Fibroblast of lung (primary cell): ENCODE results near the gene OSBPL1A. TPM values are rescaled to one million over a fixed set of nuclear protein-coding genes. Genes with fewer than 3 reads are reported as not detected.

Experiments used
- DNase-seq, 2 donors: peaks; one replicate each; pipeline versions ENCODE4 v3.0.0 to v3.0.0-alpha.2; 2010; ENCODE audit warnings: low read depth in 2 of 2
- H2AFZ ChIP-seq: 2 replicates; pipeline ENCODE4 v1.5.1; 2012; ENCODE audit warnings: low read length, control low read depth, inconsistent platforms
- H3K27ac ChIP-seq: 2 replicates; pipeline ENCODE4 v1.5.1; 2011; ENCODE audit warnings: low read length, control low read depth; ENCODE audit not compliant: insufficient read depth
- H3K27me3 ChIP-seq: 2 replicates; pipeline ENCODE4 v1.5.1; 2011; ENCODE audit warnings: mild to moderate bottlenecking, low read length; ENCODE audit not compliant: control insufficient read depth, insufficient read depth
- H3K36me3 ChIP-seq: 2 replicates; pipeline ENCODE4 v1.5.1; 2011; ENCODE audit warnings: low read length; ENCODE audit not compliant: control insufficient read depth, insufficient read depth
- H3K4me1 ChIP-seq: 2 replicates; pipeline ENCODE4 v1.5.1; 2011; ENCODE audit warnings: low read length; ENCODE audit not compliant: control insufficient read depth, insufficient read depth; ENCODE audit errors: extremely low read depth
- H3K4me2 ChIP-seq: 2 replicates; pipeline ENCODE4 v1.5.1; 2011; ENCODE audit warnings: low read length, control low read depth; ENCODE audit not compliant: insufficient read depth; ENCODE audit errors: extremely low read depth
- H3K4me3 ChIP-seq, 4 experiments: fragments of 200-600 bp in 1 of 4; sonication (generic) in 1 of 4; replicated peaks in 1 of 4; 2 replicates each; pipeline ENCODE4 v1.5.1; 2011 to 2016; ENCODE audit warnings: low read length in 4 of 4, low read depth in 3 of 4, mild to moderate bottlenecking in 3 of 4, control low read depth in 2 of 4, inconsistent platforms in 1 of 4, mixed read lengths in 1 of 4; ENCODE audit not compliant: insufficient read depth in 1 of 4; ENCODE audit errors: control extremely low read depth in 1 of 4
- H3K79me2 ChIP-seq: 2 replicates; pipeline ENCODE4 v1.5.1; 2012; ENCODE audit warnings: mild to moderate bottlenecking, low read length, inconsistent platforms; ENCODE audit not compliant: control insufficient read depth, insufficient read depth
- H3K9ac ChIP-seq: 2 replicates; pipeline ENCODE4 v1.5.1; 2011; ENCODE audit warnings: mild to moderate bottlenecking, low read length, control low read depth; ENCODE audit not compliant: insufficient read depth
- H3K9me3 ChIP-seq: 2 replicates; pipeline ENCODE4 v1.5.1; 2012; ENCODE audit warnings: low read depth, low read length; ENCODE audit not compliant: control insufficient read depth, insufficient read depth
- H4K20me1 ChIP-seq: 2 replicates; pipeline ENCODE4 v1.5.1; 2011; ENCODE audit warnings: low read length; ENCODE audit not compliant: control insufficient read depth, insufficient read depth; ENCODE audit errors: extremely low read depth
- CTCF ChIP-seq, 2 donors: IDR thresholded peaks in 1 of 2; conservative IDR thresholded peaks in 1 of 2; 1 replicate in 1 of 2; 2 replicates in 1 of 2; pipeline ENCODE4 v1.5.1; 2011 to 2012; ENCODE audit warnings: low read length in 2 of 2, control low read depth in 1 of 2, inconsistent platforms in 1 of 2, low read depth in 1 of 2, mild to moderate bottlenecking in 1 of 2
- EZH2 ChIP-seq: IDR thresholded peaks from 2 replicates; pipeline ENCODE4 v1.5.1; 2012; ENCODE audit warnings: low read length, control low read depth, mild to moderate bottlenecking; ENCODE audit errors: missing control alignments
- polyA plus RNA-seq, 2 donors: library from polyadenylated mRNA; depleted of rRNA in 1 of 2; stranded (reverse) in 1 of 2; unstranded in 1 of 2; fragments of >200 nt; gene quantifications; 2 replicates each; pipeline ENCODE4 v1.2.1, GENCODE V29; 2011 to 2012; ENCODE audit warnings: missing spikeins in 1 of 2
- total RNA-seq: library from RNA; depleted of rRNA; stranded (reverse); fragments of >200 nt; gene quantifications from 2 replicates; pipeline ENCODE4 v1.2.1, GENCODE V29; 2014

The OSBPL1A gene
- total and polyA plus RNA-seq, 2 donors (not counting 1 experiment from before 2014, with no cell fraction given), result 67.5 to 73.3 TPM

GRCh38 chr18:24243677-24244076, 153.9 kb downstream of the OSBPL1A start:
- no peak for DNase-seq
- no peaks in the 10 kb centered on the region for H3K4me1 ChIP-seq

GRCh38 chr18:24239341-24239740, 158.3 kb downstream of the OSBPL1A start:
- TF ChIP-seq CTCF (conservative IDR thresholded peaks at IDR 0.05 in 1 of 2, IDR thresholded peaks at IDR 0.05 in 1 of 2; ENCODE audit: low read depth in 1 of 2, low read length in 2 of 2) (no peak), EZH2 (no peak)
- no peak for DNase-seq
- H3K9me3 ChIP-seq, result no peaks in the 10 kb centered on the region
- no peak overlapping the region for H3K4me2 ChIP-seq
- no peak overlapping the region for H3K9ac ChIP-seq
- no peak overlapping the region for H3K27ac ChIP-seq
- no peaks in the 10 kb centered on the region for H3K4me1 ChIP-seq
- no peak overlapping the region for H3K4me3 ChIP-seq
- no peaks in the 10 kb centered on the region for H3K27me3 ChIP-seq
- H3K36me3 ChIP-seq, result no peaks in the 10 kb centered on the region
- H3K79me2 ChIP-seq, result no peaks in the 10 kb centered on the region
- H2AFZ ChIP-seq, result no peak overlapping the region
- H4K20me1 ChIP-seq, result no peaks in the 10 kb centered on the region

More at GRCh38 chr18:24243677-24244076, 153.9 kb downstream of the OSBPL1A start:
- H3K27ac ChIP-seq, result no peak overlapping the region
- no peaks in the 10 kb centered on the region for H3K36me3 ChIP-seq
- H4K20me1 ChIP-seq, result no peaks in the 10 kb centered on the region
- no peak overlapping the region for H2AFZ ChIP-seq
- no peaks in the 10 kb centered on the region for H3K9me3 ChIP-seq
- H3K4me3 ChIP-seq, result no peak overlapping the region
- TF ChIP-seq CTCF (conservative IDR thresholded peaks at IDR 0.05 in 1 of 2, IDR thresholded peaks at IDR 0.05 in 1 of 2; ENCODE audit: low read depth in 1 of 2, low read length in 2 of 2) (no peak), EZH2 (no peak)
- no peaks in the 10 kb centered on the region for H3K27me3 ChIP-seq
- H3K4me2 ChIP-seq, result no peak overlapping the region
- no peaks in the 10 kb centered on the region for H3K79me2 ChIP-seq
- no peak overlapping the region for H3K9ac ChIP-seq

- Histone ChIP-seq H3K4me2 (no peak overlapping the region), H3K9me3 (no peaks in the 10 kb centered on the region), H3K27me3 (no peaks in the 10 kb centered on the region)
Measured at GRCh38 chr18:24238387-24238786, 159.2 kb downstream of the OSBPL1A start.

More at GRCh38 chr18:24238387-24238786, 159.2 kb downstream of the OSBPL1A start:
- H4K20me1 ChIP-seq, result no peaks in the 10 kb centered on the region
- no peaks in the 10 kb centered on the region for H3K4me1 ChIP-seq
- H2AFZ ChIP-seq, result no peak overlapping the region
- no peaks in the 10 kb centered on the region for H3K79me2 ChIP-seq
- no peak for DNase-seq
- no peaks in the 10 kb centered on the region for H3K36me3 ChIP-seq
- H3K9ac ChIP-seq, result no peak overlapping the region
- no peak overlapping the region for H3K4me3 ChIP-seq
- H3K27ac ChIP-seq, result no peak overlapping the region
- TF ChIP-seq EZH2 (no peak), CTCF (conservative IDR thresholded peaks at IDR 0.05 in 1 of 2, IDR thresholded peaks at IDR 0.05 in 1 of 2; ENCODE audit: low read depth in 1 of 2, low read length in 2 of 2) (no peak)
